Loucy (cell line): ENCODE measurements around the gene PDXP.
A peak's percentile ranks its signal among the peaks of the same experiment; 100 is the strongest.

Experiments
- H2AFZ ChIP-seq: fragments of 200-600 bp; sonication (generic); 2 replicates; pipeline ENCODE4 v1.6.0; 2016; ENCODE audit warnings: antibody characterized with exemption, mild to moderate bottlenecking, low read length, moderate library complexity
- H3F3A ChIP-seq: fragments of 200-600 bp; 2 replicates; pipeline ENCODE4 v1.6.0; 2016; ENCODE audit warnings: antibody characterized with exemption, low read depth, mild to moderate bottlenecking
- H3K27me3 ChIP-seq: fragments of 200-600 bp; sonication (generic); 2 replicates; pipeline ENCODE4 v1.6.1; 2014; ENCODE audit warnings: low read length, mild to moderate bottlenecking; ENCODE audit not compliant: insufficient read depth, poor library complexity, severe bottlenecking
- H3K36me3 ChIP-seq: fragments of 200-600 bp; sonication (generic); 2 replicates; pipeline ENCODE4 v1.6.1; 2016; ENCODE audit warnings: low read length; ENCODE audit not compliant: insufficient read depth
- H3K4me1 ChIP-seq: fragments of 200-600 bp; sonication (generic); 2 replicates; pipeline ENCODE4 v1.5.1; 2014; ENCODE audit warnings: low read length, mild to moderate bottlenecking; ENCODE audit not compliant: insufficient read depth, poor library complexity, severe bottlenecking
- H3K4me2 ChIP-seq: fragments of 200-600 bp; sonication (generic); 2 replicates; pipeline ENCODE4 v1.6.0; 2014; ENCODE audit warnings: antibody characterized with exemption, low read length, low read depth, mild to moderate bottlenecking; ENCODE audit not compliant: poor library complexity, severe bottlenecking
- H3K4me3 ChIP-seq: fragments of 200-600 bp; sonication (generic); 2 replicates; pipeline ENCODE4 v1.5.1; 2014; ENCODE audit warnings: low read length, mild to moderate bottlenecking, mixed read lengths; ENCODE audit not compliant: poor library complexity, severe bottlenecking
- H3K79me2 ChIP-seq: fragments of 200-600 bp; sonication (generic); 2 replicates; pipeline ENCODE4 v1.6.1; 2014; ENCODE audit warnings: low read length; ENCODE audit not compliant: insufficient read depth
- H3K9ac ChIP-seq: fragments of 200-600 bp; sonication (generic); 2 replicates; pipeline ENCODE4 v1.6.0; 2014; ENCODE audit warnings: mild to moderate bottlenecking, low read depth, low read length, moderate library complexity; ENCODE audit not compliant: poor library complexity, severe bottlenecking
- H3K9me2 ChIP-seq: fragments of 200-600 bp; sonication (generic); replicated peaks from 2 replicates; pipeline ENCODE4 v1.6.1; 2016; ENCODE audit warnings: low read depth, low read length, mixed read lengths
- H3K9me3 ChIP-seq: fragments of 200-600 bp; sonication (generic); 2 replicates; pipeline ENCODE4 v1.6.1; 2014; ENCODE audit warnings: mild to moderate bottlenecking, antibody characterized with exemption, low read length, low read depth; ENCODE audit not compliant: insufficient read depth
- H4K20me1 ChIP-seq: fragments of 200-600 bp; sonication (generic); 2 replicates; pipeline ENCODE4 v1.6.0; 2014; ENCODE audit warnings: antibody characterized with exemption, low read length, mild to moderate bottlenecking; ENCODE audit not compliant: insufficient read depth, poor library complexity, severe bottlenecking
- EZH2phosphoT487 ChIP-seq: fragments of 200-600 bp; IDR thresholded peaks from 2 replicates; pipeline ENCODE4 v1.6.1; 2018; ENCODE audit warnings: antibody characterized with exemption, mild to moderate bottlenecking, moderate library complexity, borderline replicate concordance
- TF ChIP-seq, protein P1 (sequence below): fragments of 200-600 bp; sonication (generic); conservative IDR thresholded peaks from 2 replicates; pipeline ENCODE4 v1.5.1; 2014; ENCODE audit warnings: mild to moderate bottlenecking, antibody characterized with exemption, low read length

Gene PDXP

DNA sequence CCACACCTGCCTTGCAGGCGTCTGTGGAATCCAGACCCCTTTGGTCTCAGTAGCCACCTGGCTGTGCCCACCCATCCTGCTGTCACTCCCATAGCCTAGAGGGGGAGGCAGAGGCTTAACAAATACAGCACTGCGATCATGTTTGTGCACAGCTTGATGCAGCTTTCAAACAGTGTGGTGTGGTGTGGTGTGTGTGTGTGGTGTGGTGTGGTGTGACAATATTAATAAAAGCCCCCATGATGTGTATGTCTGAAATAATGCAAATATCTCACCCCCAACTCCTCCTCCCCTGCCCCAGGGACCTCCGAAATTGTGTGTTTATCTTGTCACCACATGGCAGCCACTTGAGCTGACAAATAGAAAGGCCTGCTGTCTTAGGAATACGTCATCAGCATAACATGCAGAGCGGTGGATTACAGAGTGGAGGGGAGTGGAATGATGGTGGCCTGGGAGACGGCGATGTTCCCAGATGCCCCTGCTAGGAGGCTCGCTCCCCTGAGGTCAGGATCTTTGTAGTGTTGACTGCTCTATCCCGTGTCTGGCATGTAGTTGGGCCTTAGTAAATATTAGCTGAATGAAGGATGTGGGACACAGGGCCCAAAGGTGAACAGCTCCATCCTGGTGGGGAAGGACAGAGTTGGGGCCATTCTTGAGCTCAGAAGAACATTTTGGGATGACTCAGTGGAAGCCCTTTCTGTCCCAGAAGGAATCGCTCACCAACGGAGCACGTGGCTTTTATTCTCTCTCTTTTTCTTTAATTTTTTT, 2.8 kb downstream of the PDXP start:
- Histone ChIP-seq H3F3A (no peaks in the 10 kb centered on the region), H3K4me1 (peaks cover 41% of the 10 kb centered on the region), H3K79me2 (peaks cover 78% of the 10 kb centered on the region), H3K9ac (peak overlapping the region; percentile 78), H3K27me3 (no peaks in the 10 kb centered on the region), H2AFZ (no peak overlapping the region), H3K4me2 (peak overlapping the region; percentile 93), H4K20me1 (peaks cover 60% of the 10 kb centered on the region), H3K9me2 (no peaks in the 10 kb centered on the region), H3K36me3 (peaks cover 16% of the 10 kb centered on the region; the same call in 1 of the 2 replicates), H3K4me3 (peak overlapping the region; percentile 73), H3K9me3 (no peaks in the 10 kb centered on the region)
- TF ChIP-seq, protein P1, sequence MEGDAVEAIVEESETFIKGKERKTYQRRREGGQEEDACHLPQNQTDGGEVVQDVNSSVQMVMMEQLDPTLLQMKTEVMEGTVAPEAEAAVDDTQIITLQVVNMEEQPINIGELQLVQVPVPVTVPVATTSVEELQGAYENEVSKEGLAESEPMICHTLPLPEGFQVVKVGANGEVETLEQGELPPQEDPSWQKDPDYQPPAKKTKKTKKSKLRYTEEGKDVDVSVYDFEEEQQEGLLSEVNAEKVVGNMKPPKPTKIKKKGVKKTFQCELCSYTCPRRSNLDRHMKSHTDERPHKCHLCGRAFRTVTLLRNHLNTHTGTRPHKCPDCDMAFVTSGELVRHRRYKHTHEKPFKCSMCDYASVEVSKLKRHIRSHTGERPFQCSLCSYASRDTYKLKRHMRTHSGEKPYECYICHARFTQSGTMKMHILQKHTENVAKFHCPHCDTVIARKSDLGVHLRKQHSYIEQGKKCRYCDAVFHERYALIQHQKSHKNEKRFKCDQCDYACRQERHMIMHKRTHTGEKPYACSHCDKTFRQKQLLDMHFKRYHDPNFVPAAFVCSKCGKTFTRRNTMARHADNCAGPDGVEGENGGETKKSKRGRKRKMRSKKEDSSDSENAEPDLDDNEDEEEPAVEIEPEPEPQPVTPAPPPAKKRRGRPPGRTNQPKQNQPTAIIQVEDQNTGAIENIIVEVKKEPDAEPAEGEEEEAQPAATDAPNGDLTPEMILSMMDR, result peak; percentile 84
- TF ChIP-seq EZH2phosphoT487, result no peak

DNA sequence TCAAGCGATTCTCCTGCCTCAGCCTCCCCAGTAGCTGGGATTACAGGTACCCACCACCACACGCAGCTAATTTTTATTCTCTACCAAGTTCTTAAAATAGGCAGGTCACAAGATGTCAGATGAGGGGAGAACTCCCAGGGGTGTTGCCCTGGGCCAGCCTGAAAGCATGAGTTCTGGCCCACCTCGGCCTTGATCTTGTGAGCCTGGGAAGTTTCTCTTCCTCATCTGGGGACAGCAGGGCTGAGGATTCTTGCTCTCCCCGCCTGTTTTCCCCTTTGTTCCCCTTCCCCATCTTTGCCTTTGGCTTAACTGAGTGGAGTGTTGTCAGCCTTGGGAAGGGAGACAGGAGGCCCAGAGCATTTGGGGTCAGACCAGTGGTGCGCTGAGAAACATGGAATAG, 3.5 kb downstream of the PDXP start:
- no peak overlapping the region for H2AFZ ChIP-seq
- no peaks in the 10 kb centered on the region for H3K27me3 ChIP-seq
- peaks cover 41% of the 10 kb centered on the region for H3K4me1 ChIP-seq
- peaks cover 22% of the 10 kb centered on the region; the same call in 1 of the 2 replicates for H3K36me3 ChIP-seq
- H3K79me2 ChIP-seq, result peaks cover 84% of the 10 kb centered on the region
- H3K9ac ChIP-seq, result peak overlapping the region; percentile 78
- no peaks in the 10 kb centered on the region for H3K9me2 ChIP-seq
- H3F3A ChIP-seq, result no peaks in the 10 kb centered on the region
- H3K4me3 ChIP-seq, result peak overlapping the region; percentile 73
- H3K9me3 ChIP-seq, result no peaks in the 10 kb centered on the region
- H3K4me2 ChIP-seq, result peak overlapping the region; percentile 93
- peaks cover 64% of the 10 kb centered on the region for H4K20me1 ChIP-seq
- TF ChIP-seq EZH2phosphoT487, result no peak
- TF ChIP-seq, protein P1, result no peak

DNA sequence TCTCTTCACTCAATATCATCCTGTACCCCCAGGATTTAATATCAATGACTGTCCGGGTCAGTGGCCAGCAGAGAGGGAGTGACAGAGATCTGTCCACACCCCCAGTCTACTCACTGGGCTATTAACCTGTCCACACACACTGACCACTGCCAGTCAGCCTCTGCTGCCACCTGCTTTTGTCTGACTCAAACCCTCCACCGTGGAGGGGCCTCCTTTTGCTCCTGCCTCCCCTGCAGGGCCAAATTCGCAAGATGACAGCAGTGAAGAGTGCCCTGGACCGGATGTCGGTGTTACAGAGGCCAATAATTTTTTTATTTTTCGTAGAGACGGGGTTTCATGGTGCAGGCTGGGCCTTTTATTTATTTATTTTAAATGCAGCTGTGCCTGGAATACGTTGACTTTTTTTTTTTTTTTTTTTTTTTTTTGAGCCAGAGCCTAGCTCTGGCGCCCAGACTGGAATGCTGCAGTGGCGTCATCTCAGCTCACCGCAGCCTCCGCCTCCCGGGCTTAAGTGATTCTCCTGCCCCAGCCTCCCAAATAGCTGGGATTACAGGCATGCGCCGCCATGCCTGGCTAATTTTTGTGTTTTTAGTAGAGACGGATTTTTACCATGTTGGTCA, 5.1 kb downstream of the PDXP start:
- Histone ChIP-seq H3K9me3 (no peaks in the 10 kb centered on the region), H3K4me3 (peak overlapping the region; percentile 11), H3K4me1 (peaks cover 35% of the 10 kb centered on the region), H3K9ac (no peak overlapping the region), H3K27me3 (no peaks in the 10 kb centered on the region), H3K79me2 (peaks cover 83% of the 10 kb centered on the region), H2AFZ (no peak overlapping the region), H3K36me3 (peaks cover 28% of the 10 kb centered on the region; the same call in 1 of the 2 replicates), H3K4me2 (peak overlapping the region; percentile 35), H4K20me1 (peaks cover 64% of the 10 kb centered on the region), H3K9me2 (no peaks in the 10 kb centered on the region), H3F3A (no peaks in the 10 kb centered on the region)
- no peak for TF ChIP-seq EZH2phosphoT487
- TF ChIP-seq, protein P1, result no peak
